Fibroblast of gingiva (primary cell): ENCODE data around the gene PLXDC2.

Experiments used
- DNase-seq: peaks from one replicate; pipeline ENCODE4 v3.0.0-alpha.2; 2011; ENCODE audit warnings: low read depth

PLXDC2 gene

DNA sequence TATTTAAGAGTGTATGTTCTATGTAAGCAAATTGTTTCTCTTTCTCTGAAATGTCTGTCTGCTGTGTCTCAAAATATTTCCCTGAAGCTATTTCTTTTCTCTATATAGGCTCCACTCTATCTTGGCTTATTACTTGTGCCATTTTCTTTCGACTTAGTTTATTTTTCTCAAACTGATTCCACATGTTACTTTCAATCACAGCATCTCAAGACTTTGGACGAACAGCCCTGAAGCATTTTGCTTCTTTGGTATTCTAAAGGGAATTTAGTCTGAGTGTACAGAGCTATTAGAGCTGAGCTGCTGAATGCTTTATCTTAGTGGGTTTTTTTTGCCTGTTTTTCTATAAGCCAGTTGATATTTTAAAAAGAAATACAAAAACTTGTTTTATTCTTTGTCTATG, 95.7 kb downstream of the PLXDC2 start:
- no peak for DNase-seq

GRCh38 chr10:19913987-19914386, 97.8 kb downstream of the PLXDC2 start:
- DNase-seq = no peak

DNA sequence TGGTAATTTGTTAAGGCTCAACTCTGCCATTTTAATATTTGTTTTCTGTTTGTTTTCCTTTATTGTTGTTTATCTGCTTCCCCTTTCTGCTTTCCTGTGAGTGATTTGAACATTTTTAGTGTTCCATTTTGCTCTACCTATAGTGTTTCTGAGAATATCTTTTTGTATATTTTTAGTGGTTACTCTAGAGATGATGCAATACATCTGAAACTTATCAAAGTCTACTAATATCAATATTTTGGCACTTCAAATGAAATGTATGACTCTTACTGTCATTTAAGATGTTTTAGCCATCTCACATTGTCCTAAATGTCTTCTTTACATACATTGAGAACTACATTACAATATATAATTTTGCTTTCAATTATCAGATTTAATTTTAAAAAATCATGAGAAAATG, 98.9 kb downstream of the PLXDC2 start:
- no peak for DNase-seq

DNA sequence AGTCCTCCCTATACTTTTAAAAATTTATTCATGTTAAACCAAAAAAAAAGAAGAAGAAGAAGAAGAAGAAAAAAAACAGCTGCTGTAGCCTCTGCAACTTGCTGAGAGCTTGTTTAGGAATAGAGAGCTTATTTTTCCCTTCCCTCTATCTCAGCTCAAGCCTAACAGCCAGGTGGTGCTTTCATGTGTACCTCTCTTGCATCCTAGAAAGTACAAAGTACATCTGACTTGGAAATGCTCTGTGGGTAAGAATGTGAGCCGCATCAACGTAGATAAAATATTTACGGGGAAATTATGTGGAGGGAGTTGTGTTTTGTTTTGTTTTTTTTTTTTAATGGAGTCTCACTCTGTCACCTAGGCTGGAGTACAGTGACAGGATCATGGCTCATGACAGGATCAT, 99.6 kb downstream of the PLXDC2 start:
- DNase-seq = no peak

DNA sequence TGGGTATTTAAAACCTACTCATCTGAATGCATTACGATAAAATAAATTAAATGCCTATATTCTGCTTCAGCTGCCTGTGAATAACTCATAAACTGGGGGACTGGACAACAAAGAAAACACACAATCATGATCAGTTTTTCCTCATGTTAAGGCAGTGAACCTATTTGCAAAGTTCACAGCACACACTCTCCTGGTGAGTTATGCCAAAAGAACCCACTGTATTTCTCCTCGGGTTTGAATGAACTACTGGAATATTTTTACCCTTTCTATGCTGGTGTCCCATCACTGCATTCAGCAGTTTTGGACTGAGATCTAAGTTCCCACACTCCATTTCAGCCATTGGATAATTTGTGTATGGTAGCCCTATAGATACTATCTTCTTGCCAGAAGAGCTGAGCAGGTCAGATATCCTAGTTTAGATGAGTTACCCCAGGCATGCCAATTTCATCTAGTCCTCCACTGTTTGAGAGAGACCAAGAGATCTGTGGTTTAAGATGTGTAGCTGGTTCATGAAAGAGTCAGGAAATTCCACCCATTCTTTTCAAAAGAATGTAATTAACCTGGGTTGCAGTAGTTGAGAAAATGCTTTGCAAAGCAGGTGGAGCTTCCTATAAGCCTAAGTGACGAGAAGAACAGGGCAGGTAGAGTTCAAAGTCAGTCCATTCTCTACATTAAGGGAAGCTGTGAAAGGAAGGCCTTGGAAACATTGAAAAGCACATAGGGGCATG, 101.7 kb downstream of the PLXDC2 start:
- no peak for DNase-seq

GRCh38 chr10:19918794-19919193, 102.6 kb downstream of the PLXDC2 start:
- peak; percentile 8 for DNase-seq

- no peak for DNase-seq
These were observed 103.4 kb downstream of the PLXDC2 start for GRCh38 chr10:19919671-19920070.

DNA sequence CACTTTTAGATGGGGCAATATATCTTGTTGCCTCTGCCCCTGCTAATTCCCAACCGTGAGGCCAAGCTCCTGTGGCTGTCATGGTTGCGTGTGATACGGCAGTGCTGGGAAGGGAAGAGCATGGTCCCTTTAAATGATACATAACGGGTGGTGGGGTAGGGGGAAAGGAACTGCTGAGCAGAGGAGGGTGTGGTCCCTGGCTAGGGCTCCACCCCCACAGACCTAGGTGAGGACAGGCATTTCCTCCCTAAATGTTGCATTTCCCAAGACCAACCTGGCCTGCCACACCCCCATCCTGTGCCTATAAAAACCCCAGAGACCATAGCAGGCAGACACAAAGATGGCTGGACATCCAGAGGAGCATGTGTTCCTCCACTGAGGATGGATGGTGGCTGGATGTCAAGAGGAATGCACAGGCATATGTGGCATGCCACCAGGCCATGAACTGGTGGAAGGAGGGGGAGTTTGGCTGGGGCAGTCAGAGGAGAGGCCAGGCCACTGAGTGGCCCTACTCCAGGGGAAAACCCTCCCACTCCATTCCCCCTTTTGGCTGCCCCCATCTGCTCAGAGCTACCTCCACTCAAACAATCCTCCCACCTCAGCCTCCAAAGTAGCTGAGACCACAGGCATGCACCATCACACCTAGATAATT, 104.0 kb downstream of the PLXDC2 start:
- DNase-seq = no peak

- DNase-seq = peak; percentile 49
These were observed 105.3 kb downstream of the PLXDC2 start for GRCh38 chr10:19921300-19922140.

DNA sequence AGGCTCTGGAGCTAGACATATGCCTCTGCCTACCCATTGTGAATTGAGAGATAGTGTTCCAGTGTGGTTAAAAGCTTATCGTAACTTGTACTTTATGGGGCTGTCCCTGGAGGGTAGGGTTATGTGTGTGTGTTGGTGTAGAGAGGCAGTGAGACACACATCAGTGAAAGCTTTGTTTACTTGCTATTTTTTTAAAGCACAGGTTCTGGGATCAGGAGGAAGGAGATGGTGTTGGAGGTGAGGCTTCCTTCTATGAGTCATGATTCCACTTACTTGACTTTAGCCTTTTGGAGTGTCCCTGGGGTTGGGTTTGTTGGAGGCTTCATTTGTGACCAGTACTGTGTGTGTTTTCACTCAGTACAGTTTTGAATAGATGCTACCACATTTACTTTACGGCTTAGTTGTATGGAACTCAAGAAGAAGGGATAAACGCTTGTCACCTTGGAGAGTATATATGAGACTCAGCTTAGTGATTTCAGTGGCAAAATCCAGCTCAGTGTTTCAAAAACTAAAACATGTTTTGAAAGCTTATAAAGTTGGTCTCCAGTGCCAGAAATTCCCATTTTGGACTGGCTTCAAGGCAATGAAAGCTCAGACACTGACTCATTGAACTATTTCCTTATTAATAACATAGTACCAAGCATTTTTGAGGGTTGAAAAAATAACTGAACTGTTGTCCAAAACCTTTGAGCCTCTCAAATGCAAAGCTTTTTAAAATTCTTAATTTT, 106.2 kb downstream of the PLXDC2 start:
- DNase-seq = peak; percentile 80

DNA sequence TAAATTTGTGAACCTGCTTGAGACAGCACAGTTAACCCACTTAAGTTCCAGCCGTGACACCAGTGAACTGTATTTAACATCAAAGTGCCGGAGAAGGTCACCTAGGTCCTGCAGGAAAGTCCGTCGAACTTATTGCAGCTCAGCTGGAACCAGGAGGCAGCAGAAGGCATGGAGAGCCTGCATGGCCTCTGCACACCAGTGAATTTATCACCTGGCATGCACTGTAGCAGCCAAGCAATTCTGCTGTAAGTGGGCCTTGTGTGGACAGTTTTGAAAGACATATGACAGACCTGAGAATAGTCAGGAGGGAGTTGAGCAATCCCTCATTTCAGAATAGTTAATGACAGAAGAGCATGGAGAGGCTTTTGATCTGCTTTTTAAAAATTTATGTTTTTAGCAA, 108.8 kb downstream of the PLXDC2 start:
- DNase-seq = no peak

DNA sequence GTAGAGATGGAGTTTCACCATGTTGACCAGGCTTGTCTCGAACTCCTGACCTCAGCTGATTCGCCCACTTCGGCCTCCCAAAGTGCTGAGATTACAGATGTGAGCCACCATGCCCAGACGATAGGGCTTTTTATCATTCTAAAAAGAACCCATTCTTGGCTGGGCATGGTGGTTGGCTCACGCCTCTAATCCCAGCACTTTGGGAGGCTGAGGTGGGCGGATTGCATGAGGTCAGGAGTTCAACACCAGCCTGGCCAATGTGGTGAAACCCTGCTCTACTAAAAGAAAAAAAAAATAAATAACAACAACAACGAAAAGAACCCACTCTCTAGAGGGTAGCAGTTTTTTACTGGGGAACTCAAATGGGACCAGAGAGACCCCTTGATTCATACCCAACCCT, 112.7 kb downstream of the PLXDC2 start:
- no peak for DNase-seq

DNA sequence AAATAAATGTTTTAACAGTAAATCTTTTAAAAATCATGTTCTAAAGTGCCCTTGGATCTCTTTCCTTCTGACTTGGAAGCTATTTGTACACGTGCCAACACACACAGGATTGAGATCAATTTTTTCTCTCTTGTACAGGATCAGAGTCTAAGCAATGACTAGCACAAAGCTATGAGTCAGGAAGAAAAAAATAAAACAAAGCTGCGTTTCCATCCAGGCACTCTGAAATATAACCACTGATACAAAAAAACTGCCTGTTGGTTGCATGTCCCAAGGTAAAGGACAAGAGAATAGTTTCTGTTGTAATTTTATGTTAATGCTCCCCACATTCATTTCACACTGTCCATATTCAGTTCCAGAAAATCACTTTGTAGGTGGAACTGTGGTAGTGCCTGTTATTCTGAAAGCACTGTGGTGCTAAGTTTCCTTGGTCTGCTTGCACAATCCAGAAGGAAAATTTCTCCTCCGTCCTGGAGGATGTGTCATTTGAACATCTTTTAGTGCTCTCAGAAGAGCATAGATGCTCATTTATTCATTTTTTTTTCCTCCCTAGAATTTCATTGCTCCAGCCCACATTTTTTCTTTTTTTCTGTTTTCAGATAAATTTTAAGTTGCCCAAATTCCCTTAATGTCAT, 113.4 kb downstream of the PLXDC2 start:
- DNase-seq = peak; percentile 58

GRCh38 chr10:19930936-19931893, 115.0 kb downstream of the PLXDC2 start:
- DNase-seq = peak; percentile 41

DNA sequence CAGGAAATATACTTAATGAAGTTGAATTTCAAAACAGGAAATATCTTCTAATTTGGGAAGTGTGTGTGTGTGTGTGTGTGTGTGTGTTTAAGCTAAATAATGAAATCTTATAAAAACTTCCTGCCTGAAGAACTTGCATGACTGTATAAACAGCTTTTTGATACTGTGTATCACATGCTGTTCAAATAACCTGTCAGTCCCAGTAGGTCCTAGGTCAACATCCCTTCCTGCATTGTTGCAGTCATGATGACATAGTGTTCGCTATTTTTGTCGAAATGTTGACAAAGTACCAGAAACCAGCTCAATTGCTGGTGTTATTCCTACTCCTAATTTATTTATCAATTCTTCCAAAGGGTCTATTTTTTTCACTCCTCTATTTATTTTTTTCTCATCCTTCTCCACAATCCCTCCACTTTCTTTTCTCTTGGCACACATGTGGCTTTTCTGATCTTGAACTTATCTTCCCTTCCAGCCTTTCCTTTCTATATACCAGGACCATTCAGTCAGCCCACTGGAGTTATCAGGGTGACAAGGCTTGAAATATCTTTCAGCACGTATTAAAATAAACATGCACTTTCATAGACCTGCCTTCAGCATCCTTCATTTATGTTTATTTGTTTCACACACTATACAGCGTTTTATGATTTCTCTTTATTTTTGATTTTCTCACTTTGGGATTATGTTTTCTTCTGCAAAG, 115.8 kb downstream of the PLXDC2 start:
- no peak for DNase-seq

DNA sequence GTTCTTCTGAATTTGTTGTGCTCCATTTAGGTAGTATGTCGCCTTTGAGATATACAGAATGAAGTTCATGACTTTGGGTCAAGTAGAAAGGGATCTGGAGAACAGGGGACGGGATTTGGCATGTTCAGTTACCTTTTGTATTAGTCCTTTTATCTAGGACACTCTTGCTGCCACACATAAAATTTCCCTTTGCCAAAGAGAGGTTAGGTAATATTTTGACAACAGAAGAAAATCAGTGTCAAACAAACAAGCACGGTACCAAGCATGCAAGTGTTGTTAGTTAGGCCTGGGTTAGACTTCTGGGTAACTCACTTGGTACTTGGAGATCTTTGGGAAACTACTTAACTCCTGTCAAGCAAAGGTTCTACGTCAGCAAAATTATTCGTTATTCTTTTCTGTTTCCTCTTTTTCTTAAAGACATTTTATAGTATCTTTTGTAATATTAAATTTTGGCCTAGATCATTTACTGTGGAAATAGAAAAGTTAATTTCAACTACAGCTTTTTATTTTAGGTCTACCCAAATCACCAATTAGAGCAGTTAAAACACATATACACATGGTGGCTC, 116.7 kb downstream of the PLXDC2 start:
- no peak for DNase-seq

DNA sequence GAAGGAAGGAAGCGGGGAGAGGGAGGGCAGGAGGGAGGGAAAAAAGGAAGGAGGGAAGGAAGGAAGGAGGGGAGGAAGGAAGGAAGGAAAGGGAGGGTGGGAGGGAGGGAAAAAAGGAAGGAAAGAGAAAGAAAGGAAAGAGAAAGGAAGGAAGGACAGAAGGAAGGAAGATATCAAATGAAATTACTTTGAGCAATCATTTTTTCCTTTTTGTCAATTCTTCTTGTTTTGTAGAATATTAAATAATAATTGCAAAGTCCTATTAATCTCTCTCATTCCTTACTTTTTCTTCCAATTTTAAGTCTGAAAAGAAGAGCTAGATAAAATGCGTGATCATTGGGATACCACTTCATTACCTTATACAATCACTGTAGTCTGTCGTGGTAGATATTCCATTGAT, 117.5 kb downstream of the PLXDC2 start:
- DNase-seq = no peak

GRCh38 chr10:19935176-19935575, 118.9 kb downstream of the PLXDC2 start:
- DNase-seq = no peak

GRCh38 chr10:19936289-19936688, 120.1 kb downstream of the PLXDC2 start:
- DNase-seq = no peak

DNA sequence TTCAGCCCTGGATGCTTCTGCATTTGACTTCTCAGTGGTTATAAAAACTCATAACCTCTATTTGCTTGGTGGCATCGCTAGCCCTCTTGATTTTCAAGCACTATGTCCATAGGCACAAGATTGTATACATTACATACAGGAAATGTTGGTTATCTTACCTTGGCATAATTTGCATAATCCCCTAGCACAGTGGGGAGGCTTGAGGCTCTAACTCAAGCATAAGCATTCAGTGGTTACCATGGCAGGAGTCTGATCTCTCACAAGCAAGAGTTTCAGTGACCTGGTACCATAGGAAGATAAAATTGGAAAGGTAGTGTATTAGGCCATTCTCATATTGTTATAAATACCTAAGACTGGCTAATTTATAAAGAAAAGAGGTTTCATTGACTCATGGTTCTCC, 121.8 kb downstream of the PLXDC2 start:
- no peak for DNase-seq
